H9 (cell line): Measurements from ENCODE around the gene DHX58. TPM values are rescaled to one million over a fixed set of nuclear protein-coding genes. Genes with fewer than 3 reads are reported as not detected.

ENCODE experiments used
- DNase-seq: peaks from one replicate; pipeline ENCODE4 v3.0.0-alpha.2; 2017
- H2AFZ ChIP-seq: one replicate; pipeline ENCODE4 v1.6.1; 2013; ENCODE audit warnings: mild to moderate bottlenecking, low read length, control low read depth, moderate library complexity
- H2AK5ac ChIP-seq: 2 replicates; pipeline ENCODE4 v1.6.1; 2013; ENCODE audit warnings: low read length, control low read depth, mixed read lengths; ENCODE audit not compliant: insufficient read length
- H2BK120ac ChIP-seq: one replicate; pipeline ENCODE4 v1.6.1; 2013; ENCODE audit warnings: low read depth, mild to moderate bottlenecking, low read length, control low read depth, inconsistent platforms; ENCODE audit not compliant: poor library complexity, severe bottlenecking
- H2BK12ac ChIP-seq: 2 replicates; pipeline ENCODE4 v1.6.1; 2013; ENCODE audit warnings: low read length, control low read depth, mixed read lengths, low read depth; ENCODE audit not compliant: insufficient read length
- H2BK15ac ChIP-seq: 2 replicates; pipeline ENCODE4 v1.6.1; 2013; ENCODE audit warnings: low read depth, low read length, control low read depth
- H2BK20ac ChIP-seq: one replicate; pipeline ENCODE4 v1.6.1; 2013; ENCODE audit warnings: low read depth, mild to moderate bottlenecking, low read length, control low read depth, inconsistent platforms; ENCODE audit not compliant: poor library complexity, severe bottlenecking
- H2BK5ac ChIP-seq: 2 replicates; pipeline ENCODE4 v1.6.1; 2013; ENCODE audit warnings: low read length, control low read depth, mixed read lengths; ENCODE audit not compliant: insufficient read length
- H3K14ac ChIP-seq: 2 replicates; pipeline ENCODE4 v1.6.1; 2013; ENCODE audit warnings: low read length, control low read depth; ENCODE audit not compliant: insufficient read depth
- H3K18ac ChIP-seq: 2 replicates; pipeline ENCODE4 v1.6.1; 2013; ENCODE audit warnings: low read depth, mild to moderate bottlenecking, mixed read lengths, low read length, control low read depth; ENCODE audit not compliant: insufficient read length
- H3K23ac ChIP-seq: 2 replicates; pipeline ENCODE4 v1.6.1; 2013; ENCODE audit warnings: low read length, control low read depth, mixed read lengths, low read depth; ENCODE audit not compliant: insufficient read length
- H3K23me2 ChIP-seq: 2 replicates; pipeline ENCODE4 v1.6.1; 2013; ENCODE audit warnings: low read depth, mild to moderate bottlenecking, mixed read lengths, low read length, control low read depth; ENCODE audit not compliant: insufficient read length, poor library complexity, severe bottlenecking
- H3K27ac ChIP-seq: 2 replicates; pipeline ENCODE4 v1.5.1; 2013; ENCODE audit warnings: low read length, control low read depth, mixed read lengths, low read depth; ENCODE audit not compliant: insufficient read length
- H3K27me3 ChIP-seq: 2 replicates; pipeline ENCODE4 v1.6.1; 2013; ENCODE audit warnings: low read length, control low read depth, inconsistent platforms; ENCODE audit not compliant: insufficient read depth
- H3K4ac ChIP-seq: 2 replicates; pipeline ENCODE4 v1.6.1; 2013; ENCODE audit warnings: low read depth, mild to moderate bottlenecking, control low read depth, inconsistent platforms, low read length, moderate library complexity
- H3K4me1 ChIP-seq: 2 replicates; pipeline ENCODE4 v1.6.1; 2013; ENCODE audit warnings: low read length, control low read depth, inconsistent platforms; ENCODE audit not compliant: insufficient read depth
- H3K4me2 ChIP-seq: 2 replicates; pipeline ENCODE4 v1.6.1; 2013; ENCODE audit warnings: low read length, control low read depth, mixed read lengths; ENCODE audit not compliant: insufficient read length, insufficient read depth
- H3K56ac ChIP-seq: 2 replicates; pipeline ENCODE4 v1.6.1; 2013; ENCODE audit warnings: low read depth, mild to moderate bottlenecking, mixed read lengths, low read length, control low read depth; ENCODE audit not compliant: insufficient read length
- H3K79me1 ChIP-seq: 2 replicates; pipeline ENCODE4 v1.6.1; 2013; ENCODE audit warnings: low read depth, mild to moderate bottlenecking, moderate library complexity, low read length, control low read depth, inconsistent platforms; ENCODE audit not compliant: insufficient read depth, poor library complexity, severe bottlenecking
- H3K79me2 ChIP-seq: 2 replicates; pipeline ENCODE4 v1.6.1; 2013; ENCODE audit warnings: low read length, control low read depth, inconsistent platforms; ENCODE audit not compliant: insufficient read depth
- H3K9ac ChIP-seq: 2 replicates; pipeline ENCODE4 v1.6.1; 2013; ENCODE audit warnings: low read length, control low read depth, mixed read lengths; ENCODE audit not compliant: insufficient read length; ENCODE audit errors: extremely low read depth
- H3K9me3 ChIP-seq: one replicate; pipeline ENCODE4 v1.6.1; 2013; ENCODE audit warnings: low read depth, low read length, inconsistent platforms; ENCODE audit not compliant: control insufficient read depth
- H3T11ph ChIP-seq: one replicate; pipeline ENCODE4 v1.6.1; 2013; ENCODE audit warnings: mild to moderate bottlenecking, low read length, control low read depth, inconsistent platforms
- H4K20me1 ChIP-seq: one replicate; pipeline ENCODE4 v1.6.1; 2013; ENCODE audit not compliant: control insufficient read depth, insufficient read length, insufficient read depth
- H4K5ac ChIP-seq: 2 replicates; pipeline ENCODE4 v1.6.1; 2013; ENCODE audit warnings: low read depth, mild to moderate bottlenecking, mixed read lengths, low read length, control low read depth; ENCODE audit not compliant: insufficient read length
- H4K8ac ChIP-seq: replicated peaks from 2 replicates; pipeline ENCODE4 v1.6.1; 2013; ENCODE audit warnings: low read length, control low read depth, mixed read lengths, low read depth; ENCODE audit not compliant: insufficient read length
- H4K91ac ChIP-seq: 2 replicates; pipeline ENCODE4 v1.6.1; 2013; ENCODE audit warnings: low read depth, mild to moderate bottlenecking, moderate library complexity, mixed read lengths, low read length, control low read depth; ENCODE audit not compliant: insufficient read length
- H3K27ac Mint-ChIP-seq, 3 experiments: 2 replicates in 2 of 3; 3 replicates in 1 of 3; pipeline ENCODE4 v1.8.0; 2020 to 2021; ENCODE audit warnings: mixed read lengths in 3 of 3, mild to moderate bottlenecking in 1 of 3, moderate library complexity in 1 of 3
- H3K27me3 Mint-ChIP-seq: 2 replicates; pipeline ENCODE4 v1.8.0; 2021; ENCODE audit warnings: low read depth, mild to moderate bottlenecking, moderate library complexity, mixed read lengths
- H3K36me3 Mint-ChIP-seq, 3 experiments: 2 replicates in 2 of 3; 3 replicates in 1 of 3; pipeline ENCODE4 v1.8.0; 2020 to 2021; ENCODE audit warnings: low read depth in 3 of 3, mixed read lengths in 3 of 3; ENCODE audit not compliant: insufficient read depth in 1 of 3
- H3K4me1 Mint-ChIP-seq, 2 experiments: 2 replicates each; pipeline ENCODE4 v1.8.0; 2020; ENCODE audit warnings: mixed read lengths in 2 of 2
- H3K4me3 Mint-ChIP-seq, 2 experiments: 2 replicates in 1 of 2; 3 replicates in 1 of 2; pipeline ENCODE4 v1.8.0; 2020 to 2021; ENCODE audit warnings: mild to moderate bottlenecking in 2 of 2, mixed read lengths in 2 of 2, moderate library complexity in 1 of 2
- H3K9me3 Mint-ChIP-seq, 2 experiments: 2 replicates in 1 of 2; 3 replicates in 1 of 2; pipeline ENCODE4 v1.8.0; 2020; ENCODE audit warnings: mild to moderate bottlenecking in 2 of 2, mixed read lengths in 2 of 2, moderate library complexity in 1 of 2
- WGBS: extraction: QIAGEN DNeasy Blood & Tissue Kit; methylation state at CpG from one replicate; pipeline ENCODE4 v1.1.7; 2013; ENCODE audit warnings: missing lambda C conversion rate, low lambda C conversion rate, mixed read lengths; ENCODE audit not compliant: insufficient read length; ENCODE audit errors: extremely low coverage; 5-methylcytosine and 5-hydroxymethylcytosine counted together
- total RNA-seq: library from RNA; stranded (reverse); gene quantifications from 2 replicates; pipeline ENCODE4 v1.2.1, GENCODE V29; 2021
- TF ChIP-seq, protein P1 (sequence below): fragments of 200-600 bp; sonication (generic); conservative IDR thresholded peaks from 3 replicates; pipeline ENCODE4 v1.8.0; 2021; ENCODE audit warnings: antibody characterized with exemption, mild to moderate bottlenecking

DHX58 gene
- total RNA-seq, 1 experiment from 2014 or later, result 3.9 TPM

DNA sequence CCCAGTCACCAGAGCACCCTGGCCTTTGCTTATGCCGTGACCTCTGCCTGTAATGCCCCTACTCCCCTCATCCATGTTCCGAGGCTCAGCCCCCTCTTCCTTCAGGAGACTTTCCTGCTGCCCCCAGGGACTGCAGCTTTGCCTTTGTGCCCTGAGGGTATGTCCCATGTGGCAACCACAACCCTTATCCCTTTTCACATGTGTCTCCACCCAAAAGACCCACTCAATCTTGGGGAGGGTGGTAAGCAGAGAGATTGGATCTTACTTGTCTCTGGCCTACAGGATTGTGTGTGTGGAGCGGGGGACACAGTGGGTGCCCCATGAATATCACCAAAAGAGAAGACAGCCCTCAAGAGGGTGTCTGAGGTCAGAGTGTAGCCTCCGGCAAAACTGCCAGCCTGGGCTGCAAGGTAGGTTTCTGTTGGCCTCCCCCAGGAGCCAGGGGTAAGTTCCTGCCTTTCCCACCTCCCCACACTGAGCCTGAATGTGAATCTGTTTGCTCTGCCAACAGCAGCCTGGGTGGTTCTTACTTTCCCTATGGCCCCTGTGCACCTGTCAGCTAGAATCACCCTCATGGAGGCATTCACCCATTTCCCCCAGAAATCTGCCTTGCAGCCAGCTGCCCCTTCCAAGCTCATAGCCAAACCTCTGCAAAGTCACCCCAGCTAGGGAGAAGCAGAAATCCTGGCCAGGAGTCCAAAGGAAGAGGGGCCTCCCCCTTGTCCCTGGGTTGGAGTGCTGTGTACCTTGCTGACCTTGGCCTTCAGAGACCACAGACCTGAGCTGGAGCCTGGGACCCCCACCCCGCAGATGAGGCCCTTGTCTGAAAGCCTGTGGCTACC, 50.6 kb downstream of the DHX58 start:
- H2AK5ac ChIP-seq, result no peak overlapping the region
- no peak for DNase-seq

More for the DNA sequence above, 50.6 kb downstream of the DHX58 start:
- Mint-ChIP-seq H3K27me3 (peaks cover 5% of the 10 kb centered on the region), H3K4me1 (peaks cover 20 to 33% of the 10 kb centered on the region in 2 experiments), H3K36me3 (no peaks in the 10 kb centered on the region), H3K9me3 (no peaks in the 10 kb centered on the region; a peak in 1 of 5 replicates), H3K4me3 (no peak overlapping the region), H3K27ac (peak overlapping the region in 2 of 3 experiments; percentile 29 to 72; a peak in 2 of 7 replicates)
- Histone ChIP-seq H3K4me1 (no peaks in the 10 kb centered on the region), H3K27ac (no peak overlapping the region), H2BK120ac (no peak overlapping the region), H2AFZ (no peak overlapping the region), H4K8ac (no peak overlapping the region), H3K9me3 (no peaks in the 10 kb centered on the region), H2BK12ac (no peak overlapping the region), H4K20me1 (peaks cover 3% of the 10 kb centered on the region), H4K91ac (no peak overlapping the region), H3K4ac (no peak overlapping the region), H3K56ac (no peak overlapping the region), H3K79me1 (no peaks in the 10 kb centered on the region), H2BK5ac (no peak overlapping the region), H3K23ac (no peak overlapping the region), H2BK20ac (no peak overlapping the region), H3K79me2 (no peaks in the 10 kb centered on the region), H3K9ac (no peak overlapping the region), H3K14ac (no peak overlapping the region), H3K18ac (no peak overlapping the region), H4K5ac (no peak overlapping the region), H3K23me2 (no peaks in the 10 kb centered on the region), H3K27me3 (no peaks in the 10 kb centered on the region), H3K4me2 (no peak overlapping the region), H3T11ph (no peak overlapping the region), H2BK15ac (no peak overlapping the region)
- no CpG with 5 or more reads among the region's 5 CpGs for WGBS
- TF ChIP-seq, protein P1, sequence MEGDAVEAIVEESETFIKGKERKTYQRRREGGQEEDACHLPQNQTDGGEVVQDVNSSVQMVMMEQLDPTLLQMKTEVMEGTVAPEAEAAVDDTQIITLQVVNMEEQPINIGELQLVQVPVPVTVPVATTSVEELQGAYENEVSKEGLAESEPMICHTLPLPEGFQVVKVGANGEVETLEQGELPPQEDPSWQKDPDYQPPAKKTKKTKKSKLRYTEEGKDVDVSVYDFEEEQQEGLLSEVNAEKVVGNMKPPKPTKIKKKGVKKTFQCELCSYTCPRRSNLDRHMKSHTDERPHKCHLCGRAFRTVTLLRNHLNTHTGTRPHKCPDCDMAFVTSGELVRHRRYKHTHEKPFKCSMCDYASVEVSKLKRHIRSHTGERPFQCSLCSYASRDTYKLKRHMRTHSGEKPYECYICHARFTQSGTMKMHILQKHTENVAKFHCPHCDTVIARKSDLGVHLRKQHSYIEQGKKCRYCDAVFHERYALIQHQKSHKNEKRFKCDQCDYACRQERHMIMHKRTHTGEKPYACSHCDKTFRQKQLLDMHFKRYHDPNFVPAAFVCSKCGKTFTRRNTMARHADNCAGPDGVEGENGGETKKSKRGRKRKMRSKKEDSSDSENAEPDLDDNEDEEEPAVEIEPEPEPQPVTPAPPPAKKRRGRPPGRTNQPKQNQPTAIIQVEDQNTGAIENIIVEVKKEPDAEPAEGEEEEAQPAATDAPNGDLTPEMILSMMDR, result no peak
